Measurements from ENCODE around the gene TRAPPC6A. TPM values are rescaled to one million over a fixed set of nuclear protein-coding genes. Genes with fewer than 3 reads are reported as not detected.

TRAPPC6A gene
- total and polyA plus RNA-seq, 2 of the 13 experiments (the other 11 are each of a cell fraction or from before 2014, with no cell fraction given), result 6.5 to 21.0 TPM

- Histone ChIP-seq H3K36me3 (replicated peaks in 1 of 2; ENCODE audit: control insufficient read depth in 1 of 2, insufficient read depth in 2 of 2, low read length in 2 of 2) (peaks cover 8 to 10% of the 10 kb centered on the region in 2 experiments; a peak in 3 of 5 replicates), H3K79me2 (ENCODE audit: insufficient read depth, low read length) (peaks cover 24% of the 10 kb centered on the region), H3K9ac (ENCODE audit: insufficient read depth, low read depth, low read length) (no peak overlapping the region), H3K9me3 (ENCODE audit: low read length) (no peaks in the 10 kb centered on the region), H4K20me1 (ENCODE audit: insufficient read depth, low read length) (no peaks in the 10 kb centered on the region), H3K4me3 (replicated peaks in 1 of 3; ENCODE audit: insufficient read depth in 1 of 3, low read depth in 2 of 3, low read length in 3 of 3) (no peak overlapping the region), H3K27me3 (ENCODE audit: control insufficient read depth in 1 of 2, insufficient read depth in 2 of 2, low read length in 2 of 2) (no peaks in the 10 kb centered on the region), H2AFZ (ENCODE audit: low read length) (no peak overlapping the region), H3K4me2 (ENCODE audit: low read depth, low read length) (no peak overlapping the region), H3K27ac (ENCODE audit: extremely low read length, insufficient read depth, low read length) (no peak overlapping the region), H3K4me1 (ENCODE audit: insufficient read depth, low read length) (peaks cover 27% of the 10 kb centered on the region)
- no TSS peak for BruUV-seq (replicated peaks)
- WGBS (ENCODE audit: low lambda C conversion rate), result 79% methylated on average over 4 of the region's 11 CpGs
- ChIA-PET CTCF (ENCODE audit: low intra/inter-chr PET ratio, low total read pairs) (no interaction called here), POLR2A (interaction anchor here (1.3 kb wide), 1 partner anchor 40 kb away, joined by 3 read pairs; the partner anchor contains the start of gene TRAPPC6A)
- in situ Hi-C loops (cut with HindIII; ENCODE audit: extremely low pct_ligation_motif_present, low pct_unique_long_range_greater_than_20kb) (no loop called here), intact Hi-C loops (cut with micrococcal nuclease; ENCODE audit: unreplicated experiment) (no loop called here)
- FAIRE-seq (no peak), ATAC-seq (no peak), DNase-seq (ENCODE audit: low spot score) (no peak)
- TF ChIP-seq NFE2L1 (CRISPR knock-in tag; IDR thresholded peaks at IDR 0.05; ENCODE audit: borderline replicate concordance) (no peak), ZNF292 (CRISPR knock-in tag; IDR thresholded peaks at IDR 0.05; ENCODE audit: borderline replicate concordance, low read depth) (no peak), MBD4 (IDR thresholded peaks at IDR 0.05; ENCODE audit: borderline replicate concordance, low read length) (no peak), ZNF619 (CRISPR knock-in tag; IDR thresholded peaks at IDR 0.05) (no peak), ZNF747 (CRISPR knock-in tag; IDR thresholded peaks at IDR 0.05; ENCODE audit: borderline replicate concordance) (no peak), ZNF580 (CRISPR knock-in tag; IDR thresholded peaks at IDR 0.05; ENCODE audit: borderline replicate concordance, low read depth) (no peak), ZNF772 (CRISPR knock-in tag; IDR thresholded peaks at IDR 0.05) (no peak), DNMT1 (CRISPR knock-in tag; IDR thresholded peaks at IDR 0.05) (no peak), ZNF629 (CRISPR knock-in tag; conservative IDR thresholded peaks at IDR 0.05) (no peak), ZNF782 (CRISPR knock-in tag; IDR thresholded peaks at IDR 0.05; ENCODE audit: borderline replicate concordance) (no peak)
These were observed 39.7 kb downstream of the TRAPPC6A start for GRCh38 chr19:45138303-45138751.

Measured in HepG2 (cell line).